Endometrial microvascular endothelial cells (primary cell): ENCODE data around the gene SRRD. TPM values are rescaled to one million over a fixed set of nuclear protein-coding genes. Genes with fewer than 3 reads are reported as not detected.

Experiments
- in situ Hi-C: cut with HindIII; loops from 2 replicates; pipeline ENCODE4 v1.10.0; 2017; ENCODE audit warnings: low sequenced_read_pairs, low pct_unique_long_range_greater_than_20kb; ENCODE audit errors: inconsistent ontology term
- total RNA-seq: library from RNA; depleted of rRNA; stranded (reverse); fragments of >200 nt; gene quantifications from one replicate; pipeline ENCODE4 v1.2.3, GENCODE V29; 2015; ENCODE audit errors: inconsistent ontology term

Gene SRRD
- total RNA-seq, 1 donor from 2014 or later, result 48.1 TPM

DNA sequence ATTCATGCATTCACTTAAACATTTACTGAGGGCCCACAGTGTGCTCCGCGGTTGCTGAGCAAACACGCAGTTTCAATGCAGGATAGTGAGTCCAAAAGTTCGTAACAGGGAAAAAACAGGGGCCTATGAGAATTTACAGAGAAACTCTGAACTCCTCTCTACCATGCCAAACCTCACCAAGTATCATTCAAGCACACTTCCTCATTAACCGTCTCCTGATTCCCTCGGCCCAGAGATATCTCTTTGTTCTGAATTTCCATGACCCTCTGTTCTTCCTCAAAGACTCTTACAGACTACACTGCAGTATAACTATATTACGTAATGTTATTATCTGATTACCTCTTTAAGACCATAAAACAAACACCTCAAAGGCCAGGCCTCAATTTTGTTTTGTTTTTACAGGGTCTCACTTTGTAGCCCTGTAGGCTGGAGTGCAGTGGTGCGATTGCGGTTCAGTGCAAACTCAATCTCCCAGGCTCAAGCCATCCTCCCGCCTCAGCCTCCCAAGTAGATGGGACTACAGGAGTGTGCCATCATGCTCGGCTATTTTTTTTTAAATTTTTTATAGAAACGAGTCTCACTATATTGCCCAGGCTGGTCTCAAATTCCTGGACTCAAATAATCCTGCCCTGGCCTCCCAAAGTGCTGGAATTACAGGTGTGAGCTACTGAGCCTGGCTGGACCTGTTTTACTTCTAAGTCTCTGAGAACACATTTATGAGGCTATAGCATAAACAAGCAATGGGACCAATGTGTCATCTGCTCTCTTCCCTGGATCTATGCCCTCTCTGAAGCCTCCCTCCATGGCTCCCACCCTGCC is 3.7 kb upstream of the SRRD start:
- in situ Hi-C loops, result no loop called here

DNA sequence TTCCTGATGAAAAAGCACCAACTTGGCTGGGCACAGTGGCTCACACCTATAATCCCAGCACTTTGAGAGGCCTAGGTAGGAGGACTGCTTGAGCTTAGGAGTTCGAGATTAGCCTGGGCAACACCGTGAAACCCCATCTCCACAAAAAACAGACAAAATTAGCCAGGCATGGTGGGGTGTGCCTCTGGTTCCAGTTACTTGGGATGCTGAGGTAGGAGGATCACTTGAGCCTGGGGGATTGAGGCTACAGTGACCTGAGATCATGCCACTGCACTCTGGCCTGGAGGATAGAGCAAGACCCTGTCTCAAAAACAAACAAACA is 3.1 kb upstream of the SRRD start:
- in situ Hi-C loops, result no loop called here

DNA sequence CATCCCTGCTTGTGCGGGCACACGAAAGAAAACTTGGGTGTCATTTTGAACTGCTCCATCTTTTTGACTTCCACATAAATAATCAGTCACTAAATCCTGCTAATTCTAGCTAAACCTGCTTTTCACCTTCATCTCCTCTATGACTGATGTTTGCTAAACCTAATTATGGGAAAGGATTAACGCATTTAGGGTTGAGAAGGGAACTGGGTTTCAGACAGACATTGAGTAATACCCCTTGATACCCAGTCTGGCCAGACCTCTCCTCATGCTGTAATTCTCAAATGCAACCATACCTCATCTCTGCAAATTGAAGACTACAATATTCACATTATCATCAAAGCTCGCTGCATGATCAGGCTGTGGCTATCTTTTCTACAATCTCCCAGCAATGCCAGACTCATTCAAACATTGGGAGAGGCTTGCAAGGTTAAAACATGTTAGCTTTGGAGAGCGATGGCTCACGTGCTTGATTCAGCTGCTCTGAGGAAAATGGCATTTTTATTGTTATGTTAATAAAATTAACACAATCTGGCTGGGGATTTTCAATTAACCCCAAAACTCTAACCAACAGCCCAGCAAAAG is 2.5 kb upstream of the SRRD start:
- in situ Hi-C loops, result no loop called here

DNA sequence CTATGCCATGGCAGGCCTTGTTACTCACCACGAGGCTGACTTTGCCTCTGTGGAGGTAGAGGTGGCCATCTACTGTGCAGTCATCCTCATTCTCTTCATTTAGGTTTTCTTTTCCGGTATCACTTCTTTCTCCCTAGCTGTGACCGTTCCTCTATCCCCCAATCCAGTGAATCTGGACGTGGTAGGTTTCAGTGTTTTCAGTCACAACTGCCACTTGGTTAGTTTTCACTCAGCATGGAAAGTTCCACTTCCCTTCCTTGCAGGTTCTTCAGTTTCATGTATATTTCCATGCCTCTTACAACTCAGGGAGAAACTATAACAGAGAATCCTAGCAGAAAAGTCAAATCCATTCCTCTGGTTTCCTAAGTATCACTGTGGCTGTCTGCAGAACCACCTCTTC is 2.0 kb upstream of the SRRD start:
- in situ Hi-C loops, result no loop called here

DNA sequence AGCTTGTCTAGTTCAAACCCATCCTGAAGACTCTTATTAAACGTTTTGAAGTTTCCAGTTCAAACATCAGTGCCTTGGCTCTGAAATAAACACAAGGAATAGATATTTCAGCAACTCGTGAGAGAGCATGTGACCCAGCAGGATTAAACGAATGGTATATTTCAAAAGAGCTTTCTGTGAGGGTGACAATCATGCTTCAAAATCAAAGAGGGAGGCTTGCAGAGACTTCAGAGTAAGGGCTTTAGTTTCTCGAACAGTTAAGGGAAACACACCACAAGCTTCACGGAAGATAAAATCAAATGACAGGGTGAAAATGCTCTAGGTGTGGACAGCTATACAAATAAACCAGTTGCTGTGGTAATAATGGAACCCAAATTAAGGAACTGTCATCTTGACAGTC is 1.5 kb upstream of the SRRD start:
- in situ Hi-C loops, result no loop called here

DNA sequence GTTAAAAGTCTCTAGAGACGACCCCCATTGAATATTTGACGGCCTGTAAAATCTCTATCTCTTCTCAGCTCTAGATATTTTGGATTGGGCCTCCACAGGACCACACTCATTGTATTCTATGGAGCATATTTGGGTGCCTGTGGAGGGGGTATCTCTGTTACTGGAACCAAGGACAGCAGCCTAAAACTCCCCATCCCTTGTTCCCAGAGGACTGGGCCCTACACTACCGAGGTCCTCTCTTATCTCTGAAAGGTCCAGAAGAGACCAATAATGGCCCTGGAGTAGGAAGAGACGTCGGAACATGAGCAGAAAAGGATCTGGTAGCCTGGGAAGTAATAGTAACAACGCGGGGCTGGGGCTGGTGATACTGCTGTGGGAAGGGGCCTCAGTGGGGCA is 636 bp upstream of the SRRD start:
- in situ Hi-C loops, result no loop called here

DNA sequence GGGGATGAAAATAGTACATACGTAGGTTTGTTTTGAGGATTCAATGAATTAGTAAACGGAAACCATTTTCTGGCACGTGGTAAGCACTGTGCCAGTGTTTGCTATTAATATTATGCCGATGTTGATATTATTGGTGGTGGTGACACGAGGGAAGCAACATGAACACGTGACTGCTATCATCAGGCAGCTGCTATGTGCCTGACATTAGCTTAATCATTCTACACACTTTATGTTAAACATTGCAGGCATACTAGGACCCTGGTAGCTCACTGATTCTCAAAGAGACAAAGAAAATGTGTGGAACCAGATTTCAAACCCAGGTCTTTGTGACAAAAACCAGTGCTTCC is 656 bp downstream of the SRRD start:
- in situ Hi-C loops, result no loop called here

DNA sequence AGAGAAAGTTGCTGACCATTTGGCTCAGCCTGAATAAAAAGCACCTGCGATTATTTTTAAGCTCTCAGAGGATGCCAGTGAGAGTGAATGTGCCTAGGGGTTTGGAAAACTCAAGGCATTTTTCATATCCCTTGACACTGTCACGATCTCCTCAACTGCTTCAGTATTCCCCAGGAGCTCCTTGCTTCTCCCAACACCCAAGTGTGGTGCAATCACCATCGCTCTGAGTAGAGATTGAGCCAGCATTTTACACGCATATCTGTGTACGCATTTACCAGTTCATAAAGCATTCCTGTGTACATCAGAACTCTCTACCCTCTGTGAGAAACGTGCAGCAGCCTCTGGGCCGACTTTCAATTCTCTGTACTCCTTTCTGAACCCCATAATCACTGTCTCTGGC is 1.3 kb downstream of the SRRD start:
- in situ Hi-C loops, result no loop called here

DNA sequence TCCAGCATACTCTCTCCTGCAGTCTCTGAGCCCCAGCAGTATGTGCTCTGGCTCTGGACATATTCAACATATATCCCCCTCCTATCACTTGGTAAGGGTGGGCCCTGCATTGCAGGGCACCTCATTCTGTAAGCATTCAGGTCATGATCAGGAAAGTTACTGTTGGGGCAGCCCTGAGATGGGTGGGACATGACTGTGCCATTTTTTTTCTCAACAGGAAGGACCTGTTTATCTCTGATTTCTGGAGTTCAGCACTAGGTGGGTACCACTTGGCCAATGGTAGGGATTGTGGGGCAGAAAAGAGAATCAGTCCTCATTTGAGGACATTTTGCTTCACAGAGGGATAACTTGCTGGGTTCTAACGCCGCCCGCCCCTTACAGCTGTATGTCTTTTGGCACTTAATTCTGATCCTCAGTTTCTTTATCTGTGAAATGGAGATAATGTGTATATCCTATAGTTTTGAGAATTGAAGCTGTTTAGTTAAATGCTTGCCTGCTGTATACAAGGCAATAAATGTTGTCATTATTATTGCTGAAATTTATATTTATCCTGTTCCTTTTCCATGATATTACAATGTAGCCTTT is 2.2 kb downstream of the SRRD start:
- in situ Hi-C loops, result no loop called here

DNA sequence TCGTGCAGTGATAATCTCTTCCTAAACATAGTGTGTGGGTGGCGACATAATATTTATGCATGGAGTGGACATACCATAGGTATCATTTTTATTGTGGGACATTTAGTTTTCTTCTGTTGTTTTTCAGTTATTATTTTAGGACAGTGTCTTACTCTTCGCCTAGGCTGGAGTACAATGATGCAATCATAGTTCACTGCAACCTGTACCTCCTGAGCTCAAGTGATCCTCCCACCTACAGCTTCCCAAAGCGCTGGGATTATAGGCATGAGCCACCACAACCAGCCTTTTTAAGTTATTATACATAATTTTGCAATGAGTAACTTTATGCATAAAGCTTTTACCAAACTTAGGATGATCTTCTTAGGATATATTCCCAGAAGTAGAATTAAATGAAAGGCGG is 2.7 kb downstream of the SRRD start:
- in situ Hi-C loops, result no loop called here

DNA sequence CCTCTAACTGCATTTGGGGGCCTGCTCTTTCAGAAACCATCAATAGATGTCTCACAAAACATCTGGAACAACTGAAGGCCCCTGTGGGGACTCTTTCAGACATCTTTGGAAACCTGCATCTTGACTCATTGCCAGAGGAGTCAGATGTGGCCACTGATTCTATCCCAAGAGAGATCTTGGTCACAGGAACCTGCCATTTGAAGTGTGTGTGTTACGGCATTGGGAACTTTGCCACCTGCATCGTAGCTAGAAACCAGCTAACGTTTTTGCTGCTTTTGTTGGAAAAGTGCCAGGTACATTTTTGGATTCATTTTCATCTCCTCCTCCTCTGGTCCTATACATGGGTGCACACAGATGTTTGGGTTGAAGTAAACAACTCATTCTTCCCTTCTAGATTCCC is 4.3 kb downstream of the SRRD start:
- in situ Hi-C loops, result no loop called here

DNA sequence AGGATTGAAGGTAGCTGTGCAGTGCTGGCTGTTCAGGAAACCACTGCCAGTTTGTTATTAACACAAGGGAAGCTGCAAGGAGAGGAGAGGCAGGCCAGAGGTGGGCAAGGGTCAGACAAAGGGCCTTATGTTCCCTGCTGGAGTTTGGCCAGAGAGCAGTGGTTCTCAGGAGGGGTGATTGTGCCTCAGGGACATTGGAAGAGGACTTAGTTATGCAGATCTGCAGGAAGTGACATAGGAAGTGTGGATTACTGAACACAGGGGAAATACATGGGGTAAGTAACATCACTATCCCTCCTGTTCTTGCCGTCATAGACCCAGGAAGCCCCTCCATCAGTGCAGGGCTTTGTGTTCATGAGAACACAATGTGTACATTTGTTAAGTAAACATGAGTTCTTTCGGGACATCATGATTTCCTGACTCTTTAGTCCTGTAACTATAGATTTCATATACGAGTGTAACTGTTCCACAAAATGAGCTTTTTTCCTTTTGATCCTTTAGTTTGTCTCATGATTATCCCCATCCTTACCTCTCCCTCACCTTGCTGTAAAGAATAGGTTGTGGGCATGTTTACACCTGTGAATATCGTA is 5.9 kb downstream of the SRRD start:
- in situ Hi-C loops, result no loop called here

DNA sequence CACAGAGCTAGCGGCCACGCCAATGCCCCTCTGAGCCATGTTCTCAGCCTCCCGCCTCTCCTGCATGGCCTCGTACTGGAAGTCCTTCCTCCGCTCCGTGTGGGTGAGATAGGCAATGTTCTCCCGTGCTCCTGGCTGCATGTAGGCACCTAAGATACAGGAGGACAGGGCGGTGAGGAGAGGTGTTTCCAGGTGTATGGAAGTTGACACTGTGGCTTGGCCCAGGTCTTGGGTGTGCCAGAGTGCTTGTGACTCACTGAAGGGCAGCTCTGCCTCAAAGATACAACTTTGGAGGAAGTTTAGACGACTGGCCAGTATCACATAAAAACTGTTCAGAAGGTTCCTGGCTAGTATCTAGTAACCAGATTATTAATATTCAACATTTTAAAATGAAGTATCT is 8.5 kb downstream of the SRRD start:
- in situ Hi-C loops, result no loop called here

DNA sequence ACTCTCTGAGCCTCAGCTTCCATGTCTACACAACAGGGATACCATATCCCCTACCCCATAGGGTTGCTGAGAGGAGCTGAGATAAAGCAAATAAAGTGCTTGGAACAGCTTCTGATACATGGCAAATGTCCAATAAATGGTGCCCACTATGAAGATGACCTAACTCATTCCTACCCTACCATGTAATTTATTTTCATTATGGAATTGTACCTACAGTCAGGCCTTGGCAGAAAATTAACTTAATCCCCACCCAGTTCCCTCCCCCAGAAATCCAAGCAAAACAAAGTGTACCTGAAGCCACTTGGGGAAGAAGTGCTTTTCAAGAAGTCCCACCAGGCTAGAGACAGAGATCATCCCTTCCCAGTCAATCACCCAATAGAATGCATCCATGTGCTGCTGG is 10.8 kb downstream of the SRRD start:
- in situ Hi-C loops, result no loop called here

DNA sequence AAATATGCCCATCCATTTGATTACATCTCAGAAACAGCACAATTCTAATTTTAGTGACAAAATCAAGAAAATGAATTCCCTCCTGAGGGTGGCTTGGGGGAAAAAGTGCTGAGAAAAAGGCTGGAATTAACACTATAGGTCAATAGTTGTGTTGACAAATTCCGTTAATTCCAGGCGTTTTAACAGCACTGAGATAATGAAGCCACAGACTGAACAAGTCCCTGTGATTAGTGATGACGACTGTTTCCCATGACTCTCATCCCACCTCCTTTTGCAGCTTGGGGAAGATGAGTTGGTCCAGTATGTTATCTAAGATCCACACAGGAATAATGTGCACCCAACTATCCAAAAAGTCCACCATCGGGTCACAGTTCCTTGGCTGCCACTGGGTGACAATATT is 12.8 kb downstream of the SRRD start:
- in situ Hi-C loops, result no loop called here

DNA sequence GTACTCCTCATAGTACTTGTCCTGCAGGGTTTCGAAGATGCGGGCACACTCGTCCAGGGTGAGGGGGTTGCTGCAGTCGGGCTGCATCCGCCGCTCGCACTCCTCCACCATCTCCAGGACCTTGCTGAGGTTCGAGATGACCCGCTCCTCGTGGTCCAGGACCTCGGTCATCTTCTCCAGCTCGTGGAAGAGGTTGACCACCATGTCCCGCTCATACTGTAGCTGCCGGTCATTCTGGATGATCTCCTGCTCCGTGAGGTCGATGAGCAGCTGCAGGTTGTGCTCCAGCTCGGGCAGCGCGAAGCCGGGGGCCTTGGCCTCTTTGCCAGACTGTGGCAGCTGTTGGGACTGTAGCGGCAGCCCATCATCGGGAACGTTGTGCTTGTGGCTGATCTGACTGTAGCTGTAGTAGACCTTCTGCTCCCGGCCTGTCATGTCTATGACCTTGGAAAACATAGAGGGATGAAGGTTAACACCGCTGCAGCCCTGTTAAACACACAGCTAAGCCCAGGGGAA is 15.6 kb downstream of the SRRD start:
- in situ Hi-C loops, result no loop called here

DNA sequence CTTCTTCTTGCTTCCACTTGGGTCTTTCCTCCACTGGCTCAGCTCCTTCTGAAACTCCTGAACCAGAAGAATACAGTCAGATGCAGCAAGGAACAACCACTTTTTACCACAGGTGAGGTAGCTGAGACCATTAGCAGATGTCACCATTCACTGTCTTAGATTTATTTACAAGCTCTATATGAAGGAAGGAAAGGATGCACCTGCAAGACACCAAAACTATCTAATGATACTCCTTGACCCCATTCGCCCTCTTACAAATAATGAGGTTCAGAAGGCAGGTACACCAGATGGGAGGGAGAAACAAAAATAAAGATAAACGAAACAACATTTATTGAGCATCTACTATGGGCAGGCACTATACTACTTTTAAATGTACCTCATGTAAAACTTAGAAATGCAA is 18.3 kb downstream of the SRRD start:
- in situ Hi-C loops, result no loop called here

DNA sequence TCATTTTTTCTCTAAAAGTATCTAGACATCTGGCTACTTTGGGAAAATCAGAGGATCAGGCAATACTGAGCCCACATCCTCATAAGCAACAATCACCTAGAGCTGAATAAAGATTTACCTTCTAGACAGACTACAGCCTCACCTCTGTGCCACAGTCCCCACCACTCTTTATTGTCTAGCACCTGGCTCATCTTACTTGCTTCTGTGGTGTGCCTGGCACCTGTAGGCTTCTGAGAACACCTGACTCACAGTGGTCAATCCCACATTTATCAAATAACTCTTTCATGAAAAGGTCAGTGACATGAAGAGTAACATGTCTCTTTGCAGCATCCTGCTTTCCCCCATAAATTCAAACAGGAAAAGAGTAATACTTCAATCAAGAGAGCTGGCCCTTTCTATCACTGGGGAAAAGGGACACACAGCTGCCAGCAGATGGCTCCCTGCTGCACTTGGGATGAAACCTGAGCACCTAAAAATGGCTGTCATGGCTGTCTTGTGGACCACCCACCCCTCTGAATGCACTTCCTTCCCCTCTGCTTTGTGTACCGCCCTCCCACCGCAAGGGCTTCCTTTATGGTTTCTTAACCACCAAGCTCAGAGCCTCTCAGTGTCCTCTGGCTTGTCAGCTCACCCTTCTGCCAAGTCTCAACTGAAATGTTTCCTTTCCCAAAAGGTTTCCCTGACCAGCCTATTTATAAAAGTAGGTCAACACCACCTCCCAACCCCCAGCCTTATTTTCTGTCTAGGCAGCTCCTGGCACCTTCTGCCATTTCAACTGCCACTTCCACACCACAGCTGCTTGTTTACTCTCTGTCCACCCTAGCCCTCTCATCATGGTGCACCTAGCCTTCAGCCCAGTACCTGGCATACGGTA is 19.2 kb downstream of the SRRD start:
- in situ Hi-C loops, result no loop called here

DNA sequence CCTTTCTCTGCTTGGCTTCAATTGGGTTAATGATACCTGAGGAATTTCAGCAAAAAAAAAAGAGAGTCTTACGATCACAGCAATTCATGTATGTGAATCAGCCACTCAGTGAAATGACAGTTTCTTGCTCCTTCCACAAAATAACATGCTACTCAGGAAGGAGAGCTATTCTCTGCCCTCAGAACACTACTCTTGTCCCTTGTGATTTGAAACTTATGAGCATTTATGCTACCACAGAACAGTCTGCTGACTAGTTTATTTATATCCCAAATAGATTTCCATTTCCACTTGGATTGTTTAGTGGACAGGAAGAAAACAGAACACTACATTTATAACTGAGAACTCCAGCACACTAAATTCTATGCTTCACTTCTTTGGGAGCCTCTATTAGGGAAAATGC is 20.1 kb downstream of the SRRD start:
- in situ Hi-C loops, result no loop called here
